Endothelial cell of umbilical vein (primary cell): ENCODE data around the gene CMPK2. TPM values are rescaled to one million over a fixed set of nuclear protein-coding genes. Genes with fewer than 3 reads are reported as not detected.

Experiments used
- BruUV-seq: library from RNA; stranded (reverse); fragments of 400-500 nt; replicated peaks from 2 replicates; lab custom pipeline; 2021; lab: Mats Ljungman, UMichigan
- CTCF ChIA-PET: fragments of 300-600, 350-600 bp; sonication (Branson Sonifier 250); formaldehyde crosslinking; loops from one replicate; lab custom pipeline; 2021; ENCODE audit warnings: antibody characterized with exemption, inconsistent platforms; lab: Charles Lee
- POLR2A ChIA-PET: fragments of 300-600, 350-600 bp; sonication (Branson Sonifier 250); formaldehyde crosslinking; loops from one replicate; lab custom pipeline; 2021; ENCODE audit warnings: antibody characterized with exemption, inconsistent platforms; lab: Charles Lee
- DNase-seq: peaks from one replicate; pipeline ENCODE4 v3.0.0-alpha.2; 2011; ENCODE audit warnings: low read depth, low spot score
- FAIRE-seq: peaks from 2 replicates; lab custom pipeline; 2011; peaks lifted over from hg19 to GRCh38; lab: Jason Lieb, UNC
- H2AFZ ChIP-seq: 2 replicates; pipeline ENCODE4 v1.6.0; 2012; ENCODE audit warnings: low read depth, low read length, control low read depth, inconsistent platforms
- H3K27ac ChIP-seq: 2 replicates; pipeline ENCODE4 v1.5.1; 2011; ENCODE audit warnings: low read depth, mild to moderate bottlenecking, control low read depth, low read length, moderate library complexity; ENCODE audit not compliant: insufficient read depth
- H3K27me3 ChIP-seq, 2 experiments: 2 replicates each; pipeline versions ENCODE4 v1.6.0 to v1.6.1; 2011; ENCODE audit warnings: low read length in 2 of 2, mixed read lengths in 1 of 2; ENCODE audit not compliant: control insufficient read depth in 2 of 2, insufficient read depth in 2 of 2
- H3K36me3 ChIP-seq, 2 experiments: 2 replicates in 1 of 2; 3 replicates in 1 of 2; pipeline ENCODE4 v1.5.1; 2011; ENCODE audit warnings: low read length in 2 of 2, mild to moderate bottlenecking in 1 of 2, moderate library complexity in 1 of 2; ENCODE audit not compliant: control insufficient read depth in 2 of 2, insufficient read depth in 2 of 2; ENCODE audit errors: extremely low read depth in 1 of 2
- H3K4me1 ChIP-seq: 3 replicates; pipeline ENCODE4 v1.5.1; 2011; ENCODE audit warnings: mild to moderate bottlenecking, low read length; ENCODE audit not compliant: control insufficient read depth, insufficient read depth; ENCODE audit errors: extremely low read depth
- H3K4me2 ChIP-seq: 2 replicates; pipeline ENCODE4 v1.6.1; 2011; ENCODE audit warnings: low read length, control low read depth, mixed read lengths; ENCODE audit not compliant: insufficient read depth
- H3K4me3 ChIP-seq, 3 experiments: fragments of 200-600 bp in 1 of 3; sonication (generic), shearing (Covaris generic) in 1 of 3; replicated peaks in 1 of 3; 2 replicates each; pipeline ENCODE4 v1.5.1; 2011 to 2016; ENCODE audit warnings: control low read depth in 3 of 3, low read length in 3 of 3, mild to moderate bottlenecking in 2 of 3, inconsistent platforms in 1 of 3, low read depth in 1 of 3, moderate library complexity in 1 of 3; ENCODE audit not compliant: insufficient read depth in 1 of 3
- H3K79me2 ChIP-seq: 2 replicates; pipeline ENCODE4 v1.6.0; 2012; ENCODE audit warnings: low read length, inconsistent platforms; ENCODE audit not compliant: control insufficient read depth, insufficient read depth
- H3K9ac ChIP-seq: replicated peaks from 2 replicates; pipeline ENCODE3; 2011; ENCODE audit warnings: low read length, control low read depth; ENCODE audit not compliant: insufficient read depth; ENCODE audit errors: extremely low read depth
- H3K9me1 ChIP-seq: replicated peaks from 3 replicates; pipeline ENCODE4 v1.6.0; 2011; ENCODE audit warnings: mild to moderate bottlenecking, low read length; ENCODE audit not compliant: control insufficient read depth, insufficient read depth; ENCODE audit errors: extremely low read depth
- H3K9me3 ChIP-seq: replicated peaks from 2 replicates; pipeline ENCODE4 v1.5.1; 2012; ENCODE audit warnings: low read length, inconsistent platforms; ENCODE audit not compliant: control insufficient read depth, insufficient read depth
- H4K20me1 ChIP-seq: replicated peaks from 2 replicates; pipeline ENCODE3; 2011; ENCODE audit warnings: mild to moderate bottlenecking, low read length; ENCODE audit not compliant: control insufficient read depth, insufficient read depth; ENCODE audit errors: extremely low read depth
- CTCF ChIP-seq, 2 donors: IDR thresholded peaks; 1 replicate in 1 of 2; 2 replicates in 1 of 2; pipeline ENCODE4 v1.5.1; 2011; ENCODE audit warnings: low read length in 2 of 2, mild to moderate bottlenecking in 2 of 2, moderate library complexity in 2 of 2, control low read depth in 1 of 2, inconsistent platforms in 1 of 2, low read depth in 1 of 2; ENCODE audit not compliant: insufficient read depth in 1 of 2; ENCODE audit errors: extremely low read depth in 1 of 2
- EZH2 ChIP-seq: IDR thresholded peaks from 2 replicates; pipeline ENCODE4 v1.6.1; 2012; ENCODE audit warnings: borderline replicate concordance, low read depth, mild to moderate bottlenecking, moderate library complexity, low read length, inconsistent platforms; ENCODE audit not compliant: severe bottlenecking
- FOS ChIP-seq: IDR thresholded peaks from 2 replicates; pipeline ENCODE4 v1.6.1; 2011; ENCODE audit warnings: mild to moderate bottlenecking, low read length, moderate library complexity, borderline replicate concordance; ENCODE audit not compliant: insufficient read depth
- JUN ChIP-seq: IDR thresholded peaks from 2 replicates; pipeline ENCODE4 v1.6.1; 2011; ENCODE audit warnings: borderline replicate concordance, low read depth; ENCODE audit not compliant: insufficient read length, insufficient read depth
- MAX ChIP-seq: IDR thresholded peaks from 2 replicates; pipeline ENCODE4 v1.6.1; 2011; ENCODE audit not compliant: insufficient read depth, insufficient read length
- POLR2A ChIP-seq: IDR thresholded peaks from 2 replicates; pipeline ENCODE4 v1.6.1; 2012; ENCODE audit warnings: low read depth, mild to moderate bottlenecking, control low read depth, low read length
- POLR2AphosphoS5 ChIP-seq: IDR thresholded peaks from 2 replicates; pipeline ENCODE4 v1.6.1; 2012; ENCODE audit warnings: low read depth, mild to moderate bottlenecking, control low read depth, low read length, moderate library complexity; ENCODE audit not compliant: insufficient read depth
- dilution Hi-C: fragments of 300-500 bp; cut with MboI; formaldehyde crosslinking; loops from one replicate; pipeline ENCODE4 v1.15.0; 2019; ENCODE audit warnings: low sequenced_read_pairs; ENCODE audit not compliant: extremely low pct_ligation_motif_present
- intact Hi-C: fragments of 100-400 bp; cut with micrococcal nuclease; formaldehyde crosslinking; loops from one replicate; pipeline ENCODE4 v1.10.0; 2022
- polyA plus RNA-seq, 4 experiments: library from polyadenylated mRNA; depleted of rRNA in 3 of 4; stranded (reverse) in 3 of 4; unstranded in 1 of 4; fragments of >200 nt; gene quantifications; 2 replicates each; pipeline versions ENCODE4 v1.2.1 to v1.2.3, GENCODE V29; 2011 to 2012; ENCODE audit warnings: missing spikeins in 1 of 4
- total RNA-seq: library from RNA; stranded (reverse); gene quantifications from 2 replicates; pipeline ENCODE4 v1.2.3, GENCODE V29; 2021

CMPK2 gene
- total and polyA plus RNA-seq, 2 donors (not counting 3 experiments of a cell fraction or from before 2014, with no cell fraction given), result 0.15 to 0.69 TPM

GRCh38 chr2:6806604-6807003, 59.1 kb downstream of the CMPK2 start:
- intact Hi-C loops (no loop called here), dilution Hi-C loops (no loop called here)
- ChIA-PET CTCF (no interaction called here), POLR2A (no interaction called here)
- no peaks in the 10 kb centered on the region for H4K20me1 ChIP-seq
- no peaks in the 10 kb centered on the region for H3K36me3 ChIP-seq
- no TSS peak for BruUV-seq
- no peak overlapping the region for H3K4me2 ChIP-seq
- H3K9ac ChIP-seq, result no peak overlapping the region
- no peaks in the 10 kb centered on the region for H3K9me1 ChIP-seq
- DNase-seq (no peak), FAIRE-seq (no peak)
- no peaks in the 10 kb centered on the region for H3K27me3 ChIP-seq
- no peak for TF ChIP-seq POLR2AphosphoS5
- no peak for TF ChIP-seq MAX
- H2AFZ ChIP-seq, result no peak overlapping the region
- H3K9me3 ChIP-seq, result no peaks in the 10 kb centered on the region
- H3K4me1 ChIP-seq, result no peaks in the 10 kb centered on the region
- no peak overlapping the region for H3K4me3 ChIP-seq
- H3K27ac ChIP-seq, result no peak overlapping the region
- no peaks in the 10 kb centered on the region for H3K79me2 ChIP-seq

- Histone ChIP-seq H3K4me3 (no peak overlapping the region), H2AFZ (no peak overlapping the region), H4K20me1 (no peaks in the 10 kb centered on the region), H3K79me2 (no peaks in the 10 kb centered on the region), H3K9ac (no peak overlapping the region), H3K27me3 (no peaks in the 10 kb centered on the region), H3K4me1 (no peaks in the 10 kb centered on the region), H3K27ac (no peak overlapping the region), H3K36me3 (no peaks in the 10 kb centered on the region), H3K9me1 (no peaks in the 10 kb centered on the region), H3K4me2 (no peak overlapping the region), H3K9me3 (no peaks in the 10 kb centered on the region)
- DNase-seq (no peak), FAIRE-seq (no peak)
- intact Hi-C loops, result no loop called here
- POLR2A ChIA-PET, result no interaction called here
- CTCF ChIA-PET, result no interaction called here
- BruUV-seq, result no TSS peak
- TF ChIP-seq CTCF (IDR thresholded peaks at IDR 0.05; ENCODE audit: extremely low read depth in 1 of 2, insufficient read depth in 1 of 2, low read depth in 1 of 2, low read length in 2 of 2), result no peak
- no peak for TF ChIP-seq MAX
- no peak for TF ChIP-seq FOS
- no peak for TF ChIP-seq JUN
- TF ChIP-seq EZH2, result no peak
- no peak for TF ChIP-seq POLR2A
- dilution Hi-C loops, result no loop called here
Observed at GRCh38 chr2:6800553-6800952, 65.2 kb downstream of the CMPK2 start.
